HEK293 (cell line): ENCODE measurements around the gene ZNF83.
A peak's percentile ranks its signal among the peaks of the same experiment; 100 is the strongest.
"Not testable (repeated sequence)": the region's sequence is repeated elsewhere in the genome, so short reads cannot be mapped to it uniquely, and the experiment has no call there.

Experiments used
- CTCF ChIA-PET: fragments of 350-600 bp; formaldehyde crosslinking; extraction: SDS; loops from one replicate; lab custom pipeline; 2021; ENCODE audit warnings: antibody characterized with exemption; lab: Yijun Ruan, JAX
- POLR2A ChIA-PET: fragments of 300-600 bp; formaldehyde crosslinking; extraction: SDS; loops from one replicate; lab custom pipeline; 2020; ENCODE audit warnings: antibody characterized with exemption, inconsistent platforms; lab: Yijun Ruan, JAX
- H3K27ac ChIP-seq: fragments of 200-500 bp; sonication (Bioruptor generic); 2 replicates; pipeline ENCODE4 v1.5.1; 2014; ENCODE audit warnings: low read depth, low read length, control low read depth, inconsistent platforms; ENCODE audit errors: extremely low read depth
- H3K36me3 ChIP-seq, 2 experiments: fragments of 200-500 bp in 1 of 2; sonication (Bioruptor generic) in 1 of 2; 1 replicate in 1 of 2; 2 replicates in 1 of 2; pipeline ENCODE4 v1.5.1; 2014 to 2017; ENCODE audit warnings: inconsistent platforms in 2 of 2, low read length in 2 of 2; ENCODE audit not compliant: control insufficient read depth in 2 of 2, insufficient read depth in 1 of 2
- H3K4me1 ChIP-seq: fragments of 200-500 bp; sonication (Bioruptor generic); 2 replicates; pipeline ENCODE4 v1.5.1; 2014; ENCODE audit warnings: mild to moderate bottlenecking, low read length, inconsistent platforms; ENCODE audit not compliant: control insufficient read depth, insufficient read depth
- H3K4me3 ChIP-seq: 2 replicates; pipeline ENCODE4 v1.5.1; 2011; ENCODE audit warnings: low read depth, mild to moderate bottlenecking, control low read depth, low read length, moderate library complexity
- H3K9me3 ChIP-seq: fragments of 200-500 bp; sonication (Bioruptor generic); 2 replicates; pipeline ENCODE4 v1.5.1; 2014; ENCODE audit warnings: low read depth, low read length, inconsistent platforms; ENCODE audit not compliant: control insufficient read depth, insufficient read depth
- GFI1B ChIP-seq: fragments of 450-650 bp; formaldehyde crosslinking; IDR thresholded peaks from 2 replicates; pipeline ENCODE4 v1.5.1; 2016; ENCODE audit warnings: missing biosample characterization, missing genetic modification characterization
- OVOL3 ChIP-seq: fragments of 450-650 bp; formaldehyde crosslinking; IDR thresholded peaks from 2 replicates; pipeline ENCODE4 v1.5.1; 2016; ENCODE audit warnings: missing biosample characterization, missing genetic modification characterization
- SCRT2 ChIP-seq: fragments of 450-650 bp; formaldehyde crosslinking; IDR thresholded peaks from 2 replicates; pipeline ENCODE4 v1.5.1; 2016; ENCODE audit warnings: missing biosample characterization, missing genetic modification characterization
- SP2 ChIP-seq: fragments of 450-650 bp; formaldehyde crosslinking; IDR thresholded peaks from 2 replicates; pipeline ENCODE4 v1.5.1; 2016; ENCODE audit warnings: missing biosample characterization, missing genetic modification characterization
- ZNF169 ChIP-seq: fragments of 450-650 bp; formaldehyde crosslinking; IDR thresholded peaks from 2 replicates; pipeline ENCODE4 v1.5.1; 2016; ENCODE audit warnings: missing biosample characterization, missing genetic modification characterization
- ZNF18 ChIP-seq: fragments of 450-650 bp; formaldehyde crosslinking; IDR thresholded peaks from 2 replicates; pipeline ENCODE4 v1.5.1; 2016; ENCODE audit warnings: missing biosample characterization, missing genetic modification characterization
- ZNF223 ChIP-seq: fragments of 450-650 bp; formaldehyde crosslinking; IDR thresholded peaks from 2 replicates; pipeline ENCODE4 v1.5.1; 2016; ENCODE audit warnings: missing biosample characterization, missing genetic modification characterization
- ZNF518A ChIP-seq: fragments of 450-650 bp; formaldehyde crosslinking; conservative IDR thresholded peaks from 2 replicates; pipeline ENCODE4 v1.5.1; 2016; ENCODE audit warnings: low read depth, missing biosample characterization, missing genetic modification characterization
- ZNF624 ChIP-seq: fragments of 450-650 bp; formaldehyde crosslinking; IDR thresholded peaks from 2 replicates; pipeline ENCODE4 v1.5.1; 2017; ENCODE audit warnings: missing biosample characterization, missing genetic modification characterization
- ZNF777 ChIP-seq: fragments of 450-650 bp; formaldehyde crosslinking; IDR thresholded peaks from 2 replicates; pipeline ENCODE4 v1.5.1; 2017; ENCODE audit warnings: missing biosample characterization, missing genetic modification characterization, borderline replicate concordance
- TF ChIP-seq, protein P1 (sequence below): fragments of 450-650 bp; formaldehyde crosslinking; IDR thresholded peaks from 2 replicates; pipeline ENCODE4 v1.5.1; 2016; ENCODE audit warnings: missing biosample characterization, missing genetic modification characterization

The ZNF83 gene

GRCh38 chr19:52637718-52638585, at the start of gene ZNF83 (continued):
- peak; percentile 69 for TF ChIP-seq ZNF518A (tag by site-specific recombination)
- no peak for TF ChIP-seq OVOL3 (tag by site-specific recombination)
- no peak for TF ChIP-seq ZNF169 (tag by site-specific recombination)
- TF ChIP-seq SP2: peak; percentile 56
- no peak for TF ChIP-seq ZNF18 (tag by site-specific recombination)
- TF ChIP-seq SCRT2 (tag by site-specific recombination): 0 out of 2 replicates have a peak, but pooled peaks have one; percentile 20
- no peak for TF ChIP-seq GFI1B (tag by site-specific recombination)
- TF ChIP-seq, protein P1, sequence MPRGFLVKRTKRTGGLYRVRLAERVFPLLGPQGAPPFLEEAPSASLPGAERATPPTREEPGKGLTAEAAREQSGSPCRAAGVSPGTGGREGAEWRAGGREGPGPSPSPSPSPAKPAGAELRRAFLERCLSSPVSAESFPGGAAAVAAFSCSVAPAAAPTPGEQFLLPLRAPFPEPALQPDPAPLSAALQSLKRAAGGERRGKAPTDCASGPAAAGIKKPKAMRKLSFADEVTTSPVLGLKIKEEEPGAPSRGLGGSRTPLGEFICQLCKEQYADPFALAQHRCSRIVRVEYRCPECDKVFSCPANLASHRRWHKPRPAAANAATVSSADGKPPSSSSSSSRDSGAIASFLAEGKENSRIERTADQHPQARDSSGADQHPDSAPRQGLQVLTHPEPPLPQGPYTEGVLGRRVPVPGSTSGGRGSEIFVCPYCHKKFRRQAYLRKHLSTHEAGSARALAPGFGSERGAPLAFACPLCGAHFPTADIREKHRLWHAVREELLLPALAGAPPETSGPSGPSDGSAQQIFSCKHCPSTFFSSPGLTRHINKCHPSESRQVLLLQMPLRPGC (tag by site-specific recombination): no peak

DNA sequence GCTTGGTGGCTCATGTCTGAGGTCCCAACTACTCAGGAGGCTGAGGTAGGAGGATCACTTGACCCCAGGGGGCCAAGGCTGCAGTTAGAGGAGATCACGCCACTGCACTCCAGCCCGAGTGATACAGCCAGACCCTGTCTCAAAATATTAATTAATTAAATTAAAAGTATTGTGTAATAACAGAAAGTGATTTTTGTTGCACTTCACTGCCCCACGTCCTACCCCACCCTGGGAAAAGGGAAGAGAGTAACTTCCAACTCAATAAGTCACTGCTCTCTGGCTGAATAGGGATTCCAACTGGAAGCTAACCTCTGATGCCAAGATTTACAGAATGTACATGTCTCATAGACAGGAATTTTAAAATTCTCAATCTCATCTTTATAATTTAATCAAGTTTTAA, 49.5 kb upstream of the ZNF83 start:
- Histone ChIP-seq H3K4me1 (no peaks in the 10 kb centered on the region), H3K27ac (no peak overlapping the region), H3K9me3 (no peaks in the 10 kb centered on the region), H3K36me3 (peaks cover 0 to 7% of the 10 kb centered on the region in 2 experiments; a peak in 1 of 3 replicates), H3K4me3 (no peak overlapping the region)
- CTCF ChIA-PET: no interaction called here
- TF ChIP-seq ZNF223 (tag by site-specific recombination) (no peak), ZNF777 (tag by site-specific recombination) (no peak)
- POLR2A ChIA-PET: no interaction called here

DNA sequence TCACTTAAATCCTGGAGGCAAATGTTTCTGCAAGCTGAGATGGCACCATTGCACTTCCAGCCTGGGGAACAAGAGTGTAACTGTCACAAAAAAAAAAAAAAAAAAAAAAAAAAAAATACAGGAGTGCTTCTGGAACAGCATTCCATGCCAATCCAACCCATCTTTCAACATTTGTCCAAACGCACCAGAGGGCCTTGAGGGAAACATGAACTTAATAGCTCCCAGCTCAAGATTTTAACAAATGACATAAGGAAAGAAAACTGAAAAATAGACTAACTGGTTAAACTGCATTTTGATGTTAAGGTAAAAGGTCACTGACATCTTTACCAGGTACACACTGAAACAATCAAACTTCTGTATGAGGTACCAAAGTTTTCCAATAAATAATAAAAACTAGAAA, 47.7 kb upstream of the ZNF83 start:
- H3K27ac ChIP-seq: no peak overlapping the region
- POLR2A ChIA-PET: no interaction called here
- H3K4me3 ChIP-seq: no peak overlapping the region
- CTCF ChIA-PET: interaction anchor here (0.6 kb wide), 1 partner anchor 26 kb away, joined by 3 read pairs; no protein-coding TSS in a partner anchor
- H3K9me3 ChIP-seq: no peaks in the 10 kb centered on the region; the same call in 1 of the 2 replicates
- peaks cover 0 to 7% of the 10 kb centered on the region in 2 experiments; a peak in 1 of 3 replicates for H3K36me3 ChIP-seq
- H3K4me1 ChIP-seq: no peaks in the 10 kb centered on the region
- TF ChIP-seq ZNF624 (tag by site-specific recombination): no peak

DNA sequence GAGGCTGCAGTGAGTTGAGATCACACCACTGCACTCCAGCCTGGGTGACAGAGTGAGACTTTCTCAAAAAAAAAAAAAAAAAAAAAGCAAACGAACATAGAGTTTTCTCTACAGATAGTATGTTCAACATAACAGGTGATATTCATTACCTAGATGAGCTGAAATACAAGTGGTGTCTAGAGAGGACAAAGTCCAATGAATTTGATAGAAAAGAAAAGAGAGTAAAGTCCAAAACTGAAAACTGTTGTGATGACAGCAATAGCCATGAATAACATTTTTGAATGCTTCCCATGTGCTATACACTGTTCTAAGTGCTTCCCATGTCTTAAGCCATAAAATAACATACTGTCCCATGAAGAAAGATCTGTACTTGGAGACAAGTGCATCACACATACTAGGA, 43.1 kb upstream of the ZNF83 start:
- H3K4me1 ChIP-seq, H3K9me3 ChIP-seq, H3K27ac ChIP-seq, POLR2A ChIA-PET, H3K4me3 ChIP-seq: not testable (repeated sequence)
- CTCF ChIA-PET: interaction anchor here (0.6 kb wide), 1 partner anchor 12 kb away, joined by 3 read pairs; no protein-coding TSS in a partner anchor
- H3K36me3 ChIP-seq: peaks cover 0 to 17% of the 10 kb centered on the region in 2 experiments; a peak in 1 of 3 replicates
